HG03432 (cell line): ENCODE results near the gene AFAP1.

Experiments
- ATAC-seq: cut with Tn5 transposase; IDR thresholded peaks from one replicate; pipeline ENCODE4 v1.9.1; 2021; ENCODE audit warnings: mild to moderate bottlenecking, moderate library complexity; ENCODE audit not compliant: unreplicated experiment

Gene AFAP1

GRCh38 chr4:7710576-7711306 is 228.9 kb downstream of the AFAP1 start:
- ATAC-seq, result no peak

GRCh38 chr4:7710126-7710525 is 229.5 kb downstream of the AFAP1 start:
- ATAC-seq, result no peak

DNA sequence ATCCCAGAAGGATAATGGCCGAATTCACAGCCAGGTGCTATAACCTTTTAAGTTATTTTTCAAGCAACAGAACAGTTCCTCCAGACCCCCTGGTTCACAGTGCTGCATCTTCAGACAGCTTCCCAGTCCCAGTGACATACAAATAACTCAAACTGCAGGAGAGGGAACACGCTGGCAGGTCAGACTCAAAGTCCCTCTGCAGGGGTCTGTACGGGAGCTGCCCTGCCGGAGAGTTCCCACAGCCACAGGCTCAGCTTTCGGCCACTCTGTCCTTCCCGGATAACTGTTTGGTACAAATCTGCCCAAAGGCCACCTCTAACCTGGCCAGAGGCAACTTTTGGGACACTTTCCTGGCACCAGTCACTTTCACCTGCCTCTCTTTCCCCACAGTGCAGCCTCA is 230.2 kb downstream of the AFAP1 start:
- ATAC-seq, result no peak

DNA sequence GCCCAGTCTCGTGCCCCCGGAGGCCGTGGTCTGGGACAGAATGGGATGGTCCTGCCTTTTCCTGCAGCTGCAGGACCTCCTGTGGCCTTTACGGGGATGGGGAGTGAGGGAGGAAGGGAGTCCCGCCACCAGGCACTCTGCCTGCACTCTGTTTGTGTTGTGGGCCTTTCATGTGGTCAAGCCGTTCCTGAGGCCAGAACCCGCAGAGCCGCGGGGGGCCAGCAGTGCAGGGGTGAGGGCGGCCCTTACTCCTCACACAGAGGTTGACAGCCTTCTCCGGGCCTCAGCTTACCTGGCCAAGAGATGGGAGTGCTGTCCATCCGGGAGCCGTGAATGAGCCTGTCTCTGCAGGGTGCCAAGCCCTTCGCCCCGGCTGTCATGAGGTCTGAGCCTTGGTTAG is 230.7 kb downstream of the AFAP1 start:
- ATAC-seq, result no peak
